ENCODE results near the gene ARL6IP4.

The ARL6IP4 gene

GRCh38 chr12:122989874-122990419 is 9.5 kb downstream of the ARL6IP4 start:
- peaks cover 0 to 64% (median 20%) of the 10 kb centered on the region in 11 experiments; a peak in 12 of 22 replicates for H3K36me3 ChIP-seq
- H3K4me2 ChIP-seq: no peak overlapping the region
- H3K4me1 ChIP-seq: peaks cover 2 to 6% (median 4%) of the 10 kb centered on the region in 10 experiments; a peak in 16 of 20 replicates
- H4K20me1 ChIP-seq: peaks cover 0 to 24% (median 2%) of the 10 kb centered on the region in 11 experiments; a peak in 8 of 22 replicates
- no peaks in the 10 kb centered on the region for H3K9me3 ChIP-seq (replicated peaks in 1 of 11)
- no peak overlapping the region for H3K4me3 ChIP-seq
- no peak overlapping the region for H3K9ac ChIP-seq
- no peak for TF ChIP-seq Cebpa-rat (IDR thresholded peaks at IDR 0.05)
- H3K27me3 ChIP-seq: no peaks in the 10 kb centered on the region
- no peak overlapping the region for H3K27ac ChIP-seq

GRCh38 chr12:122990561-122990960 is 10.1 kb downstream of the ARL6IP4 start:
- H4K20me1 ChIP-seq: peaks cover 0 to 17% (median 0%) of the 10 kb centered on the region in 11 experiments; a peak in 6 of 22 replicates
- no peak overlapping the region for H3K4me3 ChIP-seq
- no peak overlapping the region for H3K9ac ChIP-seq
- no peaks in the 10 kb centered on the region for H3K9me3 ChIP-seq (replicated peaks in 1 of 11)
- H3K4me2 ChIP-seq: no peak overlapping the region
- no peak overlapping the region for H3K27ac ChIP-seq
- no peak for TF ChIP-seq Cebpa-rat (IDR thresholded peaks at IDR 0.05)
- H3K4me1 ChIP-seq: 0 out of 20 replicates have a peak, but pooled peaks cover 0 to under 1% (median 0%) of the 10 kb centered on the region in 10 experiments
- H3K36me3 ChIP-seq: peaks cover 0 to 59% (median 19%) of the 10 kb centered on the region in 11 experiments; a peak in 11 of 22 replicates
- no peaks in the 10 kb centered on the region for H3K27me3 ChIP-seq

- Histone ChIP-seq H3K27me3 (no peaks in the 10 kb centered on the region), H3K4me2 (no peak overlapping the region), H3K4me1 (no peaks in the 10 kb centered on the region), H3K36me3 (peaks cover 0 to 55% (median 14%) of the 10 kb centered on the region in 11 experiments; a peak in 10 of 22 replicates), H4K20me1 (peaks cover 0 to 15% (median 0%) of the 10 kb centered on the region in 11 experiments; a peak in 3 of 22 replicates), H3K9me3 (replicated peaks in 1 of 11) (no peaks in the 10 kb centered on the region), H3K4me3 (no peak overlapping the region), H3K9ac (no peak overlapping the region), H3K27ac (no peak overlapping the region)
- TF ChIP-seq Cebpa-rat (IDR thresholded peaks at IDR 0.05): no peak
These were observed 10.6 kb downstream of the ARL6IP4 start for GRCh38 chr12:122990961-122991622.

- Histone ChIP-seq H4K20me1 (peaks cover 0 to 11% (median 0%) of the 10 kb centered on the region in 11 experiments; a peak in 3 of 22 replicates), H3K9me3 (replicated peaks in 1 of 11) (no peaks in the 10 kb centered on the region), H3K4me1 (no peaks in the 10 kb centered on the region), H3K27me3 (no peaks in the 10 kb centered on the region), H3K36me3 (peaks cover 0 to 56% (median 11%) of the 10 kb centered on the region in 11 experiments; a peak in 10 of 22 replicates), H3K4me3 (no peak overlapping the region), H3K27ac (no peak overlapping the region), H3K4me2 (no peak overlapping the region), H3K9ac (no peak overlapping the region)
- TF ChIP-seq Cebpa-rat (IDR thresholded peaks at IDR 0.05): no peak
These were observed 11.3 kb downstream of the ARL6IP4 start for GRCh38 chr12:122991623-122992275.

- Histone ChIP-seq H3K4me3 (no peak overlapping the region), H3K27ac (no peak overlapping the region), H3K9ac (no peak overlapping the region), H3K9me3 (replicated peaks in 1 of 11) (no peaks in the 10 kb centered on the region), H3K27me3 (no peaks in the 10 kb centered on the region), H3K4me1 (0 out of 20 replicates have a peak, but pooled peaks cover 0 to under 1% (median 0%) of the 10 kb centered on the region in 10 experiments), H3K4me2 (no peak overlapping the region), H3K36me3 (peaks cover 0 to 56% (median 5%) of the 10 kb centered on the region in 11 experiments; a peak in 8 of 22 replicates), H4K20me1 (peaks cover 0 to 17% (median 0%) of the 10 kb centered on the region in 11 experiments; a peak in 4 of 22 replicates)
- TF ChIP-seq Cebpa-rat (IDR thresholded peaks at IDR 0.05): no peak
These were observed 11.9 kb downstream of the ARL6IP4 start for GRCh38 chr12:122992386-122992785.

- Histone ChIP-seq H3K4me1 (peaks cover 0 to 13% (median 3%) of the 10 kb centered on the region in 10 experiments; a peak in 15 of 20 replicates), H3K36me3 (peaks cover 0 to 43% (median 0%) of the 10 kb centered on the region in 11 experiments; a peak in 7 of 22 replicates), H3K9me3 (replicated peaks in 1 of 11) (no peaks in the 10 kb centered on the region), H4K20me1 (peaks cover 0 to 31% (median 3%) of the 10 kb centered on the region in 11 experiments; a peak in 13 of 22 replicates), H3K27ac (no peak overlapping the region), H3K4me2 (no peak overlapping the region), H3K9ac (no peak overlapping the region; a peak in 1 of 22 replicates), H3K4me3 (no peak overlapping the region), H3K27me3 (no peaks in the 10 kb centered on the region)
- no peak for TF ChIP-seq Cebpa-rat (IDR thresholded peaks at IDR 0.05)
These were observed 13.7 kb downstream of the ARL6IP4 start for GRCh38 chr12:122994140-122994675.

- H3K9me3 ChIP-seq (replicated peaks in 1 of 11): no peaks in the 10 kb centered on the region
- no peak overlapping the region for H3K4me2 ChIP-seq
- H3K27me3 ChIP-seq: peaks cover 0 to 5% (median 0%) of the 10 kb centered on the region in 11 experiments; a peak in 1 of 22 replicates
- peaks cover 6 to 21% (median 10%) of the 10 kb centered on the region in 10 experiments for H3K4me1 ChIP-seq
- H3K36me3 ChIP-seq: peaks cover 0 to 42% (median 0%) of the 10 kb centered on the region in 11 experiments; a peak in 7 of 22 replicates
- no peak for TF ChIP-seq Cebpa-rat (IDR thresholded peaks at IDR 0.05)
- H3K9ac ChIP-seq: no peak overlapping the region
- peaks cover 0 to 38% (median 9%) of the 10 kb centered on the region in 11 experiments; a peak in 13 of 22 replicates for H4K20me1 ChIP-seq
- H3K4me3 ChIP-seq: no peak overlapping the region
- H3K27ac ChIP-seq: no peak overlapping the region
These were observed 14.5 kb downstream of the ARL6IP4 start for GRCh38 chr12:122994781-122995502.

GRCh38 chr12:122995503-122996187 is 15.2 kb downstream of the ARL6IP4 start:
- Histone ChIP-seq H4K20me1 (peaks cover 0 to 45% (median 13%) of the 10 kb centered on the region in 11 experiments; a peak in 13 of 22 replicates), H3K36me3 (peaks cover 0 to 35% (median 0%) of the 10 kb centered on the region in 11 experiments; a peak in 6 of 22 replicates), H3K27ac (no peak overlapping the region), H3K27me3 (peaks cover 0 to 5% (median 0%) of the 10 kb centered on the region in 11 experiments; a peak in 1 of 22 replicates), H3K9ac (no peak overlapping the region), H3K4me1 (peaks cover 13 to 28% (median 17%) of the 10 kb centered on the region in 10 experiments), H3K4me2 (no peak overlapping the region), H3K9me3 (replicated peaks in 1 of 11) (no peaks in the 10 kb centered on the region), H3K4me3 (no peak overlapping the region)
- no peak for TF ChIP-seq Cebpa-rat (IDR thresholded peaks at IDR 0.05)
